KG1 (cell line): ENCODE data around the gene HNRNPCL4.
"Not testable (repeated sequence)": the region's sequence is repeated elsewhere in the genome, so short reads cannot be mapped to it uniquely, and the experiment has no call there.

Source experiments
- DNase-seq: peaks from one replicate; lab custom pipeline; 2025; lab: John Stamatoyannopoulos, UW

HNRNPCL4 gene

GRCh38 chr1:13165531-13165930, at the start of gene HNRNPCL4:
Gene HNRNPCL4 (minus strand): TSS chr1:13165631. CDS start chr1:13165467, 164 bp downstream.
- DNase-seq: not testable (repeated sequence)

GRCh38 chr1:13208712-13209111, 43.3 kb upstream of the HNRNPCL4 start:
- DNase-seq: not testable (repeated sequence)

GRCh38 chr1:13201309-13201708, 35.9 kb upstream of the HNRNPCL4 start, which contains the start of gene PRAMEF13:
Gene PRAMEF13 (minus strand): TSS chr1:13201409. CDS start chr1:13199589, 1,820 bp downstream.
- DNase-seq: not testable (repeated sequence)

GRCh38 chr1:13171548-13171947, 6.1 kb upstream of the HNRNPCL4 start, which contains the start of gene PRAMEF9:
Gene PRAMEF9 (plus strand): TSS chr1:13171848. CDS start chr1:13175281, 3,433 bp downstream.
- DNase-seq: not testable (repeated sequence)

- DNase-seq: not testable (repeated sequence)
Measured at GRCh38 chr1:13155909-13156308, 9.5 kb downstream of the HNRNPCL4 start, which contains the start of gene PRAMEF26. Gene PRAMEF26 (minus strand): TSS chr1:13156009. CDS start chr1:13153095, 2,914 bp downstream.

GRCh38 chr1:13116754-13117153, 48.7 kb downstream of the HNRNPCL4 start, which contains the start of gene HNRNPCL2:
Gene HNRNPCL2 (minus strand): TSS chr1:13116854. CDS start chr1:13116400, 454 bp downstream.
- not testable (repeated sequence) for DNase-seq
